OCI-LY3 (cell line): ENCODE measurements around the gene NOC3L.

Source experiments
- CTCF ChIP-seq: fragments of 200-600, 300-600 bp; sonication (generic); IDR thresholded peaks from 2 replicates; pipeline ENCODE4 v1.5.1; 2014; ENCODE audit warnings: antibody characterized with exemption, low read length, low read depth
- EZH2phosphoT487 ChIP-seq: fragments of 200-600 bp; shearing (Covaris generic); IDR thresholded peaks from 2 replicates; pipeline ENCODE4 v1.6.1; 2018; ENCODE audit warnings: antibody characterized with exemption, mixed run types, low read depth

GRCh38 chr10:94362360-94363250, at the start of gene NOC3L:
- TF ChIP-seq CTCF, result peak; percentile 71
- no peak for TF ChIP-seq EZH2phosphoT487
